22Rv1 (cell line): ENCODE measurements around the gene POLR3H.

ENCODE experiments used
- ZFX ChIP-seq: fragments of 450-650 bp; IDR thresholded peaks from 2 replicates; pipeline ENCODE4 v1.6.1; 2017; ENCODE audit warnings: antibody characterized with exemption, borderline replicate concordance
- TF ChIP-seq, protein P1 (sequence below): fragments of 450-650 bp; IDR thresholded peaks from 2 replicates; pipeline ENCODE4 v1.5.1; 2017; ENCODE audit warnings: mild to moderate bottlenecking

DNA sequence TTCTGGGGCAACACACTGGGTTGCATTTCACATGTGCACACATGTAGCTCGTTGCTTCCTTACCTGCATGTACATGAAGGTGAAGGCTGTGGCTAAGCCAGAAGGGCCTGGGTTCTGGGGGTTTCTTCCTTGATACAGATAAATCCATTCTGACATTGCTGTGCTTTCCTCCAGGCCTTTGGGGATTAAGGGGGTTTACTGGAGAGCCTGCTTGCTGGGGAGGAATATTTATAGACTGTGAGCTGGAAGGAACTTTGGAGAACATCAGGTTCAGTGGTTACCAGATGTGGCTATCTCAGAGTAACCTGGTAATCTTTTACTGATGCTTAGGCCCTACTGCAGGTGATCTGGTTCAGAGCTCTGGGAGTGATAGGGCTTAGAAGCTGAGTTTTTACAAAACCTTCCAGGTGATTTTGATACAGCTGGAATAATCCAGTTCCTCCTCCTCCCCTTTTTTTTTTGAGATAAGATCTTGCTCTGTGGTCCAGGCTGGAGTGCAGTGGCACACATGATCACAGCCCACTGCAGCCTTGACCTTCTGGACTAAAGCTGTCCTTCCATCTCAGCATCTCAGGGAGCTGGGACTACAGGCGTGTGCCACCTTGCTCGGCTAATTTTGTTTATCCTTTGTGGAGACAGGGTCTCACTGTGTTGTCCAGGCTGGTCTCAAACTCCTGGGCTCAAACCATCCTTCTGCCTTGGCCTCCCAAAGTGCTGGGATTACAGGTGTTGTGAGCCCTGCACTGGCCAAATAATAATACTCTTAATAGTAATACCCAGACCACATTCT is 55.5 kb downstream of the POLR3H start:
- TF ChIP-seq, protein P1, sequence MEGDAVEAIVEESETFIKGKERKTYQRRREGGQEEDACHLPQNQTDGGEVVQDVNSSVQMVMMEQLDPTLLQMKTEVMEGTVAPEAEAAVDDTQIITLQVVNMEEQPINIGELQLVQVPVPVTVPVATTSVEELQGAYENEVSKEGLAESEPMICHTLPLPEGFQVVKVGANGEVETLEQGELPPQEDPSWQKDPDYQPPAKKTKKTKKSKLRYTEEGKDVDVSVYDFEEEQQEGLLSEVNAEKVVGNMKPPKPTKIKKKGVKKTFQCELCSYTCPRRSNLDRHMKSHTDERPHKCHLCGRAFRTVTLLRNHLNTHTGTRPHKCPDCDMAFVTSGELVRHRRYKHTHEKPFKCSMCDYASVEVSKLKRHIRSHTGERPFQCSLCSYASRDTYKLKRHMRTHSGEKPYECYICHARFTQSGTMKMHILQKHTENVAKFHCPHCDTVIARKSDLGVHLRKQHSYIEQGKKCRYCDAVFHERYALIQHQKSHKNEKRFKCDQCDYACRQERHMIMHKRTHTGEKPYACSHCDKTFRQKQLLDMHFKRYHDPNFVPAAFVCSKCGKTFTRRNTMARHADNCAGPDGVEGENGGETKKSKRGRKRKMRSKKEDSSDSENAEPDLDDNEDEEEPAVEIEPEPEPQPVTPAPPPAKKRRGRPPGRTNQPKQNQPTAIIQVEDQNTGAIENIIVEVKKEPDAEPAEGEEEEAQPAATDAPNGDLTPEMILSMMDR = no peak
- no peak for TF ChIP-seq ZFX
